ENCODE results near the gene ESPL1. TPM values are rescaled to one million over a fixed set of nuclear protein-coding genes. Genes with fewer than 3 reads are reported as not detected.
"Not testable (repeated sequence)": the region's sequence is repeated elsewhere in the genome, so short reads cannot be mapped to it uniquely, and the experiment has no call there.

The ESPL1 gene
- total and polyA plus RNA-seq, 4 donors, result 0.77 to 6.7 (median 1.5) TPM

GRCh38 chr12:53295070-53295890, 27.2 kb downstream of the ESPL1 start, which contains the start of gene PFDN5:
TSS of gene PFDN5 (plus strand) at chr12:53295542. CDS start at chr12:53295568, 26 bp downstream.
- H3K9me3 ChIP-seq (ENCODE audit: control insufficient read depth in 4 of 4, insufficient read depth in 3 of 4, low read length in 3 of 4), result no peaks in the 10 kb centered on the region
- 2% methylated on average over 42 of the region's 42 CpGs for WGBS, 2 donors
- TF ChIP-seq CTCF (IDR thresholded peaks at IDR 0.05; ENCODE audit: control extremely low read depth, extremely low read depth), result no peak
- no peaks in the 10 kb centered on the region for H3K27me3 ChIP-seq (ENCODE audit: control insufficient read depth in 3 of 3, insufficient read depth in 3 of 3, low read length in 2 of 3)
- H3K4me1 ChIP-seq (ENCODE audit: control insufficient read depth in 5 of 5, insufficient read depth in 5 of 5, low read length in 5 of 5), result peaks cover 3 to 27% (median 10%) of the 10 kb centered on the region in 5 donors
- ATAC-seq (ENCODE audit: insufficient read depth, low FRiP score) (peak; percentile 89), DNase-seq (peak; percentile 92 to 98 (median 92))
- peak within 1 kb of the TSS; percentile 83 to 85 for H3K27ac ChIP-seq (ENCODE audit: low read depth in 1 of 2, low read length in 1 of 2)
- H3K9ac ChIP-seq (ENCODE audit: insufficient read depth in 1 of 2, low read length in 2 of 2), result peak within 1 kb of the TSS; percentile 92 to 95
- H3K4me3 ChIP-seq, result peak within 1 kb of the TSS; percentile 65
- H3K36me3 ChIP-seq (ENCODE audit: control insufficient read depth in 4 of 4, insufficient read depth in 4 of 4, low read length in 4 of 4), result peaks cover 2 to 26% (median 8%) of the 10 kb centered on the region in 4 donors

- peak overlapping the region; percentile 83 to 85 for H3K27ac ChIP-seq (ENCODE audit: low read depth in 1 of 2, low read length in 1 of 2)
- no peak for TF ChIP-seq CTCF (IDR thresholded peaks at IDR 0.05; ENCODE audit: control extremely low read depth, extremely low read depth)
- H3K27me3 ChIP-seq (ENCODE audit: control insufficient read depth in 3 of 3, insufficient read depth in 3 of 3, low read length in 2 of 3), result no peaks in the 10 kb centered on the region
- H3K9me3 ChIP-seq (ENCODE audit: control insufficient read depth in 4 of 4, insufficient read depth in 3 of 4, low read length in 3 of 4), result no peaks in the 10 kb centered on the region
- H3K4me1 ChIP-seq (ENCODE audit: control insufficient read depth in 5 of 5, insufficient read depth in 5 of 5, low read length in 5 of 5), result peaks cover 5 to 31% (median 10%) of the 10 kb centered on the region in 5 donors
- H3K36me3 ChIP-seq (ENCODE audit: control insufficient read depth in 4 of 4, insufficient read depth in 4 of 4, low read length in 4 of 4), result peaks cover 2 to 26% (median 8%) of the 10 kb centered on the region in 4 donors
- peak overlapping the region; percentile 92 to 95 for H3K9ac ChIP-seq (ENCODE audit: insufficient read depth in 1 of 2, low read length in 2 of 2)
- DNase-seq, result no peak
- 4 to 9% methylated on average over 12 of the region's 12 CpGs for WGBS, 2 donors
- H3K4me3 ChIP-seq, result peak overlapping the region; percentile 65
- ATAC-seq (ENCODE audit: insufficient read depth, low FRiP score), result no peak
Measured at GRCh38 chr12:53295891-53296219, 27.8 kb downstream of the ESPL1 start.

GRCh38 chr12:53297106-53297505, 29.0 kb downstream of the ESPL1 start:
- H3K27ac ChIP-seq (ENCODE audit: low read depth in 1 of 2, low read length in 1 of 2); ATAC-seq (ENCODE audit: insufficient read depth, low FRiP score); H3K9ac ChIP-seq (ENCODE audit: insufficient read depth in 1 of 2, low read length in 2 of 2); H3K27me3 ChIP-seq (ENCODE audit: control insufficient read depth in 3 of 3, insufficient read depth in 3 of 3, low read length in 2 of 3); DNase-seq; H3K4me3 ChIP-seq; H3K9me3 ChIP-seq (ENCODE audit: control insufficient read depth in 4 of 4, insufficient read depth in 3 of 4, low read length in 3 of 4): not testable (repeated sequence)
- H3K36me3 ChIP-seq (ENCODE audit: control insufficient read depth in 4 of 4, insufficient read depth in 4 of 4, low read length in 4 of 4), result peaks cover 2 to 26% (median 9%) of the 10 kb centered on the region in 4 donors
- 96 to 97% methylated on average over 10 of the region's 10 CpGs for WGBS, 2 donors
- peaks cover 5 to 31% (median 10%) of the 10 kb centered on the region in 5 donors for H3K4me1 ChIP-seq (ENCODE audit: control insufficient read depth in 5 of 5, insufficient read depth in 5 of 5, low read length in 5 of 5)

GRCh38 chr12:53298164-53298563, 30.1 kb downstream of the ESPL1 start:
- no peak overlapping the region for H3K9ac ChIP-seq (ENCODE audit: insufficient read depth in 1 of 2, low read length in 2 of 2)
- H3K9me3 ChIP-seq (ENCODE audit: control insufficient read depth in 4 of 4, insufficient read depth in 3 of 4, low read length in 3 of 4), result no peaks in the 10 kb centered on the region
- 11 to 24% methylated on average over 5 of the region's 5 CpGs for WGBS, 2 donors
- no peak overlapping the region for H3K27ac ChIP-seq (ENCODE audit: low read depth in 1 of 2, low read length in 1 of 2)
- no peak for TF ChIP-seq CTCF (IDR thresholded peaks at IDR 0.05; ENCODE audit: control extremely low read depth, extremely low read depth)
- no peaks in the 10 kb centered on the region for H3K27me3 ChIP-seq (ENCODE audit: control insufficient read depth in 3 of 3, insufficient read depth in 3 of 3, low read length in 2 of 3)
- peaks cover 5 to 31% (median 10%) of the 10 kb centered on the region in 5 donors for H3K4me1 ChIP-seq (ENCODE audit: control insufficient read depth in 5 of 5, insufficient read depth in 5 of 5, low read length in 5 of 5)
- H3K4me3 ChIP-seq, result no peak overlapping the region
- peaks cover 2 to 34% (median 12%) of the 10 kb centered on the region in 4 donors for H3K36me3 ChIP-seq (ENCODE audit: control insufficient read depth in 4 of 4, insufficient read depth in 4 of 4, low read length in 4 of 4)
- ATAC-seq (ENCODE audit: insufficient read depth, low FRiP score) (no peak), DNase-seq (no peak)

Measured in lung (tissue), 12 donors.